Adrenal gland (tissue), 12 donors: ENCODE measurements around the gene GALNTL6. TPM values are rescaled to one million over a fixed set of nuclear protein-coding genes. Genes with fewer than 3 reads are reported as not detected.

Experiments used
- DNase-seq, 7 donors: peaks; one replicate each; pipeline ENCODE4 v3.0.0-alpha.2; 2019 to 2020
- H3K27ac ChIP-seq, 5 donors: fragments of 200-600 bp; sonication (generic) in 4 of 5; 1 replicate in 3 of 5; 2 replicates in 2 of 5; pipeline versions ENCODE4 v1.5.1 to v1.8.0; 2016 to 2020; ENCODE audit warnings: mild to moderate bottlenecking in 1 of 5
- H3K27me3 ChIP-seq: fragments of 200-600 bp; 2 replicates; pipeline ENCODE4 v1.8.0; 2021
- H3K36me3 ChIP-seq, 2 donors: fragments of 200-600 bp; replicated peaks in 1 of 2; 1 replicate in 1 of 2; 2 replicates in 1 of 2; pipeline versions ENCODE4 v1.5.1 to v1.8.0; 2018 to 2022
- H3K4me1 ChIP-seq, 2 donors: fragments of 200-600 bp; replicated peaks in 1 of 2; 1 replicate in 1 of 2; 2 replicates in 1 of 2; pipeline versions ENCODE4 v1.5.1 to v1.8.0; 2018 to 2021
- H3K4me3 ChIP-seq, 4 donors: fragments of 200-600 bp; sonication (generic) in 3 of 4; one replicate each; pipeline ENCODE4 v1.5.1; 2016 to 2018
- H3K9me3 ChIP-seq, 3 donors: fragments of 200-600 bp; sonication (generic) in 1 of 3; replicated peaks in 1 of 3; 1 replicate in 2 of 3; 2 replicates in 1 of 3; pipeline versions ENCODE4 v1.5.1 to v1.8.0; 2016 to 2021
- CTCF ChIP-seq, 6 experiments: fragments of 450-650 bp in 4 of 6; fragments of 200-600 bp in 2 of 6; sonication (generic) in 1 of 6; IDR thresholded peaks; 1 replicate in 5 of 6; 2 replicates in 1 of 6; pipeline versions ENCODE4 v1.5.1 to v1.8.0; 2016 to 2021; ENCODE audit warnings: antibody characterized with exemption in 6 of 6, mild to moderate bottlenecking in 2 of 6, moderate library complexity in 1 of 6
- POLR2A ChIP-seq, 2 donors: fragments of 450-650 bp; IDR thresholded peaks; one replicate each; pipeline ENCODE4 v1.6.1; 2017; ENCODE audit warnings: antibody characterized with exemption in 2 of 2, mild to moderate bottlenecking in 2 of 2, moderate library complexity in 1 of 2
- WGBS, 4 donors: extraction: QIAGEN DNeasy Blood & Tissue Kit in 2 of 4; methylation state at CpG; one replicate each; pipeline versions ENCODE4 v1.1.5 to v1.1.7; 2013 to 2017; 5-methylcytosine and 5-hydroxymethylcytosine counted together
- intact Hi-C, 2 donors: fragments of 100-400 bp; cut with DNase I; formaldehyde crosslinking; loops; one replicate each; pipeline versions ENCODE4 v1.14.1 to v1.15.0; 2022 to 2023
- polyA plus RNA-seq, 3 donors: library from polyadenylated mRNA; stranded (reverse); fragments of 200-250 nt in 2 of 3; fragments of 350-450 nt in 1 of 3; fragmentation: Illumina TruSeq in 1 of 3; extraction: RNeasy Lipid Tissue Mini Kit (QIAGEN cat#74804) in 1 of 3; gene quantifications; one replicate each; pipeline ENCODE4 v1.2.3, GENCODE V29; 2013 to 2014
- total RNA-seq, 9 donors: library from RNA; depleted of rRNA in 4 of 9; stranded (reverse); fragments of >200 nt in 4 of 9; fragments of 120-200 nt in 1 of 9; fragmentation: NEBNext Ultra II Directional in 1 of 9; extraction: Animal tissue kit (Norgen Biotek cat#: 25700) in 1 of 9; gene quantifications; one replicate each; pipeline versions ENCODE4 v1.1.0 to v1.2.4, GENCODE V29; 2013 to 2023
- donor health status: healthy with polysubstance abuse.
- donor health status: Bipolar disorder and iron deficiency.
- donor health status: DM: yes; HTN: yes; CAD: no.
- donor health status: DM: no; HTN: no; CAD: no.
- donor health status: DM: no; HTN: no; CAD: no.
- donor health status: DM: yes; HTN: yes; CAD: no.

The GALNTL6 gene
- total and polyA plus RNA-seq, 12 donors: 0.10 to 0.96 (median 0.42) TPM; not detected in 1

GRCh38 chr4:171847751-171848150, 34.5 kb downstream of the GALNTL6 start:
- intact Hi-C loops: loop anchor here in 1 of 2 donors (10.0 kb wide), 1 partner anchor 977 kb away; no protein-coding TSS in a partner anchor

GRCh38 chr4:171849686-171850222, 36.5 kb downstream of the GALNTL6 start:
- Histone ChIP-seq H3K27me3 (no peaks in the 10 kb centered on the region), H3K4me1 (no peaks in the 10 kb centered on the region), H3K9me3 (no peaks in the 10 kb centered on the region), H3K4me3 (no peak overlapping the region), H3K36me3 (no peaks in the 10 kb centered on the region), H3K27ac (no peak overlapping the region)
- intact Hi-C loops: loop anchor here in 1 of 2 donors (10.0 kb wide), 1 partner anchor 975 kb away; no protein-coding TSS in a partner anchor
- no peak for DNase-seq
- WGBS, 4 donors: 84 to 87% (median 85%) methylated on average over 8 of the region's 8 CpGs
- TF ChIP-seq CTCF (IDR thresholded peaks at IDR 0.05) (no peak), POLR2A (IDR thresholded peaks at IDR 0.05) (no peak)

More at GRCh38 chr4:171847751-171848150, 34.5 kb downstream of the GALNTL6 start:
- TF ChIP-seq CTCF (IDR thresholded peaks at IDR 0.05) (no peak), POLR2A (IDR thresholded peaks at IDR 0.05) (no peak)
- Histone ChIP-seq H3K36me3 (no peaks in the 10 kb centered on the region), H3K4me3 (no peak overlapping the region), H3K27me3 (no peaks in the 10 kb centered on the region), H3K9me3 (no peaks in the 10 kb centered on the region), H3K27ac (no peak overlapping the region), H3K4me1 (no peaks in the 10 kb centered on the region)
- no peak for DNase-seq
- WGBS, 4 donors: 33 to 41% (median 40%) methylated on average over 1 of the region's 1 CpG

GRCh38 chr4:171851295-171851694, 38.1 kb downstream of the GALNTL6 start:
- Histone ChIP-seq H3K36me3 (no peaks in the 10 kb centered on the region), H3K4me1 (no peaks in the 10 kb centered on the region), H3K9me3 (no peaks in the 10 kb centered on the region), H3K27ac (no peak overlapping the region), H3K27me3 (no peaks in the 10 kb centered on the region), H3K4me3 (no peak overlapping the region)
- intact Hi-C loops: no loop called here
- TF ChIP-seq POLR2A (IDR thresholded peaks at IDR 0.05) (no peak), CTCF (IDR thresholded peaks at IDR 0.05) (no peak)
- no peak for DNase-seq

- Histone ChIP-seq H3K27ac (no peak overlapping the region), H3K4me3 (no peak overlapping the region), H3K36me3 (no peaks in the 10 kb centered on the region), H3K9me3 (no peaks in the 10 kb centered on the region), H3K27me3 (no peaks in the 10 kb centered on the region), H3K4me1 (no peaks in the 10 kb centered on the region)
- TF ChIP-seq POLR2A (IDR thresholded peaks at IDR 0.05): no peak
- TF ChIP-seq CTCF (IDR thresholded peaks at IDR 0.05): no peak
- 74 to 82% (median 77%) methylated on average over 3 of the region's 3 CpGs for WGBS, 4 donors
- intact Hi-C loops: no loop called here
- DNase-seq: no peak
These were observed 44.3 kb downstream of the GALNTL6 start for GRCh38 chr4:171857302-171858012.
